K562 (cell line): Measurements from ENCODE around the gene GALNT17. TPM values are rescaled to one million over a fixed set of nuclear protein-coding genes. Genes with fewer than 3 reads are reported as not detected.

Source experiments
- ATAC-seq: fragments of 200-7000 bp; cut with Tn5 transposase; 3 replicates; pipeline ENCODE4 v1.9.1; 2020; ENCODE audit warnings: moderate library complexity
- BruUV-seq: library from RNA; stranded (reverse); fragments of 400-500 nt; replicated peaks from 2 replicates; lab custom pipeline; 2021; lab: Mats Ljungman, UMichigan
- CTCF ChIA-PET: fragments of 300-600 bp; formaldehyde crosslinking; extraction: SDS; loops from one replicate; lab custom pipeline; 2021; ENCODE audit warnings: low intra/inter-chr PET ratio; lab: Yijun Ruan, JAX
- POLR2A ChIA-PET: fragments of 300-600, 350-650 bp; sonication (Branson Sonifier 250); formaldehyde crosslinking; extraction: SDS; loops from one replicate; lab custom pipeline; 2021; ENCODE audit warnings: antibody characterized with exemption, inconsistent platforms; lab: Yijun Ruan, JAX
- DNase-seq, 4 experiments: peaks; one replicate each; pipeline versions ENCODE4 v3.0.0 to v3.0.0-alpha.2; 2011 to 2018; ENCODE audit warnings: low spot score in 3 of 4, mixed read lengths in 3 of 4; ENCODE audit errors: extremely low read depth in 1 of 4
- FAIRE-seq: peaks from 2 replicates; lab custom pipeline; 2011; peaks lifted over from hg19 to GRCh38; lab: Jason Lieb, UNC
- H2AFZ ChIP-seq: 2 replicates; pipeline ENCODE4 v1.6.0; 2011; ENCODE audit warnings: low read depth, low read length, control low read depth, inconsistent platforms
- H3K27ac ChIP-seq: fragments of 200-600 bp; 3 replicates; pipeline ENCODE4 v1.8.0; 2011; ENCODE audit warnings: low read depth, mild to moderate bottlenecking, control low read depth, inconsistent platforms, low read length, moderate library complexity, mixed read lengths; ENCODE audit errors: extremely low read depth
- H3K27me3 ChIP-seq, 2 experiments: fragments of 300-600 bp in 1 of 2; 2 replicates in 1 of 2; 3 replicates in 1 of 2; pipeline versions ENCODE4 v1.6.0 to v1.8.0; 2011; ENCODE audit warnings: inconsistent platforms in 2 of 2, low read length in 2 of 2, mild to moderate bottlenecking in 1 of 2, mixed read lengths in 1 of 2, moderate library complexity in 1 of 2; ENCODE audit not compliant: control insufficient read depth in 2 of 2, insufficient read depth in 2 of 2
- H3K36me3 ChIP-seq: fragments of 300-600 bp; 3 replicates; pipeline ENCODE4 v1.8.0; 2011; ENCODE audit warnings: mild to moderate bottlenecking, low read length, inconsistent platforms; ENCODE audit not compliant: control insufficient read depth, insufficient read depth
- H3K4me1 ChIP-seq, 2 experiments: fragments of 200-600 bp in 1 of 2; replicated peaks in 1 of 2; 2 replicates in 1 of 2; 3 replicates in 1 of 2; pipeline versions ENCODE4 v1.5.1 to v1.8.0; 2011; ENCODE audit warnings: inconsistent platforms in 2 of 2, low read length in 2 of 2, mild to moderate bottlenecking in 1 of 2, mixed read lengths in 1 of 2, moderate library complexity in 1 of 2; ENCODE audit not compliant: control insufficient read depth in 2 of 2, insufficient read depth in 2 of 2
- H3K4me2 ChIP-seq: 2 replicates; pipeline ENCODE4 v1.6.1; 2011; ENCODE audit warnings: low read length, control low read depth, inconsistent platforms, mixed read lengths; ENCODE audit not compliant: insufficient read depth
- H3K4me3 ChIP-seq: fragments of 200-600 bp; sonication (generic), shearing (Covaris generic); 2 replicates; pipeline ENCODE4 v1.5.1; 2016; ENCODE audit warnings: control low read depth, inconsistent platforms
- H3K79me2 ChIP-seq: fragments of 200-600 bp; 3 replicates; pipeline ENCODE4 v1.8.0; 2011; ENCODE audit warnings: low read length, inconsistent platforms; ENCODE audit not compliant: control insufficient read depth, insufficient read depth
- H3K9ac ChIP-seq, 2 experiments: 2 replicates each; pipeline versions ENCODE4 v1.6.0 to v1.6.1; 2011; ENCODE audit warnings: low read depth in 2 of 2, low read length in 2 of 2, control low read depth in 1 of 2, inconsistent platforms in 1 of 2, mild to moderate bottlenecking in 1 of 2, mixed read lengths in 1 of 2; ENCODE audit not compliant: insufficient read depth in 1 of 2
- H3K9me1 ChIP-seq: one replicate; pipeline ENCODE4 v1.6.0; 2011; ENCODE audit warnings: inconsistent platforms, mild to moderate bottlenecking, low read length, moderate library complexity; ENCODE audit not compliant: control insufficient read depth, insufficient read depth
- H3K9me3 ChIP-seq: replicated peaks from 2 replicates; pipeline ENCODE4 v1.5.1; 2011; ENCODE audit warnings: low read depth, low read length, inconsistent platforms; ENCODE audit not compliant: control insufficient read depth, insufficient read depth
- H4K20me1 ChIP-seq: replicated peaks from 2 replicates; pipeline ENCODE4 v1.6.1; 2011; ENCODE audit warnings: low read length, inconsistent platforms, mixed read lengths; ENCODE audit not compliant: control insufficient read depth, insufficient read depth
- HMBOX1 ChIP-seq: sonication (generic); IDR thresholded peaks from 2 replicates; pipeline ENCODE4 v1.6.1; 2016
- ZNF830 ChIP-seq: fragments of 250-450 bp; sonication (Bioruptor Pico); IDR thresholded peaks from 2 replicates; pipeline ENCODE4 v1.5.0; 2021; ENCODE audit warnings: mild to moderate bottlenecking
- WGBS: fragments of 100-300 bp; shearing (Covaris generic); methylation state at CpG from one replicate; pipeline ENCODE4 v1.1.6; 2016; ENCODE audit warnings: low coverage, mixed read lengths; ENCODE audit not compliant: insufficient coverage; ENCODE audit errors: missing lambda C conversion rate; 5-methylcytosine and 5-hydroxymethylcytosine counted together
- in situ Hi-C: fragments of 300-500 bp; cut with MboI; formaldehyde crosslinking; loops from 4 replicates; pipeline ENCODE4 v1.15.0; 2018; ENCODE audit warnings: inconsistent platforms, mixed read lengths
- intact Hi-C: fragments of 100-400 bp; cut with micrococcal nuclease; formaldehyde crosslinking; loops from 2 replicates; pipeline ENCODE4 v1.14.2; 2022
- polyA plus RNA-seq, 8 experiments: library from polyadenylated mRNA; depleted of rRNA in 4 of 8; stranded (reverse) in 5 of 8; unstranded in 3 of 8; fragments of >200 nt; fragmentation: Nextera tagmentation in 2 of 8; fragmentation: Illumina TruSeq in 1 of 8; extraction: Ambion mirVana in 2 of 8; extraction: Trizol in 1 of 8; gene quantifications; 2 replicates each; pipeline versions ENCODE4 v1.2.1 to v1.2.3, GENCODE V29; 2011 to 2014; ENCODE audit warnings: inconsistent platforms in 1 of 8, missing spikeins in 1 of 8
- total RNA-seq, 7 experiments: library from RNA; depleted of rRNA in 6 of 7; stranded (reverse); fragments of >200 nt in 6 of 7; fragmentation: Illumina TruSeq in 2 of 7; extraction: Trizol in 2 of 7; gene quantifications; 2 replicates each; pipeline versions ENCODE4 v1.2.1 to v1.2.3, GENCODE V29; 2011 to 2021; ENCODE audit warnings: low replicate concordance in 1 of 7

The GALNT17 gene
- total and polyA plus RNA-seq, 9 of the 15 experiments (the other 6 are each of a cell fraction or from before 2014, with no cell fraction given) = not detected

DNA sequence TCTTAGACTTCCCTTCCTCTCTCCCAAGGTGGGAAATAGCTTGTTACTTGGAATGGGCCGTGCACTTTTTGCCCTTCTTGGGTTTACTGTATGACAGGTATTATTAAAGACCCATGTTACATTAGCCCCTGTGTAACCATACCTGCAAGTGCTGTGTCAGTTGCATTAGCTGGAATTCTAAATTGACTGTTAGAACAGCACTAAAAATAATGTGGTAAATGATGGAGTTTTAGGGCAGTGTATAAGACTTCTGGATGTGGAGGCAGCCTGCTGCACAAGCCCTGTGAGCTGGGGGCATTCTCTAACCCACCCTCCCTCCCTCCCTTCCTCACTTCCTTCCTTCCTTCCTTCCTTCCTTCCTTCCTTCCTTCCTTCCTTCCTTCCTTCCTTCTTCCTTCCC, 52.7 kb downstream of the GALNT17 start:
- DNase-seq (no peak), ATAC-seq (no peak), FAIRE-seq (no peak)
- Histone ChIP-seq H2AFZ (no peak overlapping the region), H3K9me3 (no peaks in the 10 kb centered on the region), H4K20me1 (no peaks in the 10 kb centered on the region), H3K79me2 (no peaks in the 10 kb centered on the region), H3K27me3 (peaks cover 0 to 3% of the 10 kb centered on the region in 2 experiments; a peak in 1 of 5 replicates), H3K4me3 (no peak overlapping the region), H3K27ac (no peak overlapping the region), H3K4me2 (no peak overlapping the region), H3K36me3 (no peaks in the 10 kb centered on the region), H3K9ac (no peak overlapping the region), H3K4me1 (no peaks in the 10 kb centered on the region), H3K9me1 (no peaks in the 10 kb centered on the region)
- no TSS peak for BruUV-seq
- WGBS = 0% methylated on average over 1 of the region's 1 CpG
- ChIA-PET CTCF (no interaction called here), POLR2A (no interaction called here)
- in situ Hi-C loops (no loop called here), intact Hi-C loops (no loop called here)
- TF ChIP-seq HMBOX1 = no peak

GRCh38 chr7:71186535-71187057, 54.7 kb downstream of the GALNT17 start:
- intact Hi-C loops = no loop called here

More at GRCh38 chr7:71186535-71187057, 54.7 kb downstream of the GALNT17 start:
- WGBS = 0% methylated on average over 4 of the region's 4 CpGs
- H4K20me1 ChIP-seq = no peaks in the 10 kb centered on the region
- CTCF ChIA-PET = no interaction called here
- DNase-seq = no peak
- no peak for FAIRE-seq
- H3K79me2 ChIP-seq = no peaks in the 10 kb centered on the region
- H3K4me3 ChIP-seq = no peak overlapping the region
- TF ChIP-seq ZNF830 (CRISPR knock-in tag) = no peak
- no peak overlapping the region for H3K4me2 ChIP-seq
- in situ Hi-C loops = no loop called here
- no peak overlapping the region for H3K27ac ChIP-seq
- no peak overlapping the region for H2AFZ ChIP-seq
- no peaks in the 10 kb centered on the region for H3K9me1 ChIP-seq
- no peak for ATAC-seq
- H3K36me3 ChIP-seq = no peaks in the 10 kb centered on the region
- H3K27me3 ChIP-seq = peaks cover 0 to 3% of the 10 kb centered on the region in 2 experiments; a peak in 1 of 5 replicates
- H3K9ac ChIP-seq = no peak overlapping the region
- POLR2A ChIA-PET = interaction anchor here (1.0 kb wide), 1 partner anchor 12 kb away, joined by 3 read pairs; no protein-coding TSS in a partner anchor
- BruUV-seq = no TSS peak
- H3K9me3 ChIP-seq = no peaks in the 10 kb centered on the region
- no peaks in the 10 kb centered on the region for H3K4me1 ChIP-seq
